ENCODE results near the gene GJC2.
A peak's percentile ranks its signal among the peaks of the same experiment; 100 is the strongest.

The GJC2 gene

DNA sequence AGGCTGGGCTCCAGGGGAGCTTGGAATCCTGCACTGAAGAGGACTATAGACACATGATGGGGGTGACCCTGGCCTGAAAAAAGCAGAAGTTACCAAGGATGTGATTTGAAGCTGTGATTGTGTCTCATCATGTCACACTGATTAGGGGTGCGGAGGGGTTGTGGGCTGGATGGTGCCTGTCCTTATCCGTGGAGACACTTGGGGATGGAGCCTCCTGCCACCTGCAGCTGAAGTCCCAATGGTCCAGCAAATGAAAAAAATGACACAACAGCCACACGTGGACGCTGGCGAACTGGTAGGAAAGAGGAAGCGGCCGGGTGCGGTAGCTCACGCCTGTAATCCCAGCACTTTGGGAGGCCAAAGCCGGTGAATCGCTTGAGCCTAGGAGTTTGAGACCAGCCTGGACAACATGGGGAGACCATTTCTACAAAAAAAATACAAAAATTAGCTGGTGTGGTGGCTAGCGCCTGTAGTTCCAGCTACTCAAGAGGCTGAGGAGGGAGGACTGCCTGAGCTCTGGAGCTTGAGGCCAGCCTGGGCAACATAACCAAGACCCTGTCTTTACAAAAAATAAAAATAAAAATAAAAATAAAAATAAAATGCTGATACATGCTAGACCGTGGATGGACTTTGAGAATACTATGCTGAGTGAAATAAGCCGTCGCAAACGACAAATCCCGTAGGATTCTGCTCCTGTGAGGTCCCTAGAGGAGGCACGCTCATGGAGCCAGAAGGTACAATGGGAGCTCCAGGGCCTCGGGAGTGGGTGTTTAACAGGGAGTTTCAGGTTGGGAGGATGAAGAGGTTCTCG lies 15.0 kb downstream of the GJC2 start:
- TF ChIP-seq, protein P1, sequence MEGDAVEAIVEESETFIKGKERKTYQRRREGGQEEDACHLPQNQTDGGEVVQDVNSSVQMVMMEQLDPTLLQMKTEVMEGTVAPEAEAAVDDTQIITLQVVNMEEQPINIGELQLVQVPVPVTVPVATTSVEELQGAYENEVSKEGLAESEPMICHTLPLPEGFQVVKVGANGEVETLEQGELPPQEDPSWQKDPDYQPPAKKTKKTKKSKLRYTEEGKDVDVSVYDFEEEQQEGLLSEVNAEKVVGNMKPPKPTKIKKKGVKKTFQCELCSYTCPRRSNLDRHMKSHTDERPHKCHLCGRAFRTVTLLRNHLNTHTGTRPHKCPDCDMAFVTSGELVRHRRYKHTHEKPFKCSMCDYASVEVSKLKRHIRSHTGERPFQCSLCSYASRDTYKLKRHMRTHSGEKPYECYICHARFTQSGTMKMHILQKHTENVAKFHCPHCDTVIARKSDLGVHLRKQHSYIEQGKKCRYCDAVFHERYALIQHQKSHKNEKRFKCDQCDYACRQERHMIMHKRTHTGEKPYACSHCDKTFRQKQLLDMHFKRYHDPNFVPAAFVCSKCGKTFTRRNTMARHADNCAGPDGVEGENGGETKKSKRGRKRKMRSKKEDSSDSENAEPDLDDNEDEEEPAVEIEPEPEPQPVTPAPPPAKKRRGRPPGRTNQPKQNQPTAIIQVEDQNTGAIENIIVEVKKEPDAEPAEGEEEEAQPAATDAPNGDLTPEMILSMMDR (IDR thresholded peaks at IDR 0.05; ENCODE audit: insufficient read depth, low read length, missing control alignments), result no peak
- ChIA-PET POLR2A (interaction anchor here (0.6 to 2.4 kb wide), 4 partner anchors 9 to 24 kb away, joined by 3 to 15 read pairs (median 4); partner anchors contain the start of gene GUK1), CTCF (interaction anchor here (0.6 to 5.0 kb wide), 21 partner anchors 8 to 350 kb away, joined by 3 to 53 read pairs (median 4); partner anchors contain the start of genes GJC2 and GUK1)
- peak overlapping the region; percentile 71 for H3K4me3 ChIP-seq (ENCODE audit: low read depth, low read length)
- DNase-seq (ENCODE audit: low read depth, low spot score), result no peak

DNA sequence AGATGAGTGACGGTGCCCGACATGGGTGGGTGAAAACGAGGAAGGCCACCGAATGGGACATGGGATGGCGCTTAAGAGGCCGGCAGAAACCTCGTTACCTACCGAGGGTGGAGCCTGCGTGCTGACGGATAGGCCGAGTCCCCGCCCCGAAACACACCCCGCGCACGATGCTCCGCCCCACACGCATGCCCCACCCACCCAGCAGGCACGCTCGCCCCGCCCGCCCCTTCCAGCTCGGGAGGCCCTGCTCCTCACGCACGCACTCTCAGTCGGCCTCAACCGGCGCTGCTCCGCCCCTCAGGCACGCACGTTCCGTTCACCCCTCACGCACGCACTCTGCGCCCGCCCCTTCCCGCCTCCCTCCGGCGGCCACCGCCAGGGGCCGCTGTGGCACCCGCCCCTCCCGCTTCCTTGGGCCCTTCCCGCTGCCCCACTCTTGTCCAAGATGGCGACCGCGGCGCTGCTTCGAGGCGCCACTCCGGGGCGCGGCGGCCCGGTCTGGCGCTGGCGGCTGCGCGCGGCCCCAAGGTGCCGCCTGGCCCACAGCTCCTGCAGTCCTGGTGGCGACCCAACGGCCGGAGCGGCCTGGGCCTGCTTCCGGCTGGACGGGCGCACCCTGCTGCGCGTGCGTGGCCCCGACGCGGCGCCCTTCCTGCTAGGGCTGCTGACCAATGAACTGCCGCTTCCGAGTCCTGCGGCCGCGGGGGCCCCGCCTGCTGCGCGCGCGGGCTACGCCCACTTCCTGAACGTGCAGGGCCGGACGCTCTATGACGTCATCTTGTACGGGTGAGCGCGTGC lies 15.8 kb downstream of the GJC2 start, which contains the start of gene IBA57:
IBA57 (plus strand) TSS at position 433 of the 798 bp plus-strand sequence; CDS start at position 446, 13 bp downstream.
- CTCF ChIA-PET, result interaction anchor here (0.6 to 5.0 kb wide), 26 partner anchors 9 to 689 kb away, joined by 3 to 53 read pairs (median 3); partner anchors contain the start of genes GJC2 and GUK1
- TF ChIP-seq, protein P1 (IDR thresholded peaks at IDR 0.05; ENCODE audit: insufficient read depth, low read length, missing control alignments), result peak; percentile 99
- DNase-seq (ENCODE audit: low read depth, low spot score), result peak; percentile 91
- H3K4me3 ChIP-seq (ENCODE audit: low read depth, low read length), result peak within 1 kb of the TSS; percentile 73
- POLR2A ChIA-PET, result interaction anchor here (0.6 to 2.4 kb wide), 9 partner anchors 9 to 1585 kb away, joined by 3 to 15 read pairs (median 3); partner anchors contain the start of gene GUK1

DNA sequence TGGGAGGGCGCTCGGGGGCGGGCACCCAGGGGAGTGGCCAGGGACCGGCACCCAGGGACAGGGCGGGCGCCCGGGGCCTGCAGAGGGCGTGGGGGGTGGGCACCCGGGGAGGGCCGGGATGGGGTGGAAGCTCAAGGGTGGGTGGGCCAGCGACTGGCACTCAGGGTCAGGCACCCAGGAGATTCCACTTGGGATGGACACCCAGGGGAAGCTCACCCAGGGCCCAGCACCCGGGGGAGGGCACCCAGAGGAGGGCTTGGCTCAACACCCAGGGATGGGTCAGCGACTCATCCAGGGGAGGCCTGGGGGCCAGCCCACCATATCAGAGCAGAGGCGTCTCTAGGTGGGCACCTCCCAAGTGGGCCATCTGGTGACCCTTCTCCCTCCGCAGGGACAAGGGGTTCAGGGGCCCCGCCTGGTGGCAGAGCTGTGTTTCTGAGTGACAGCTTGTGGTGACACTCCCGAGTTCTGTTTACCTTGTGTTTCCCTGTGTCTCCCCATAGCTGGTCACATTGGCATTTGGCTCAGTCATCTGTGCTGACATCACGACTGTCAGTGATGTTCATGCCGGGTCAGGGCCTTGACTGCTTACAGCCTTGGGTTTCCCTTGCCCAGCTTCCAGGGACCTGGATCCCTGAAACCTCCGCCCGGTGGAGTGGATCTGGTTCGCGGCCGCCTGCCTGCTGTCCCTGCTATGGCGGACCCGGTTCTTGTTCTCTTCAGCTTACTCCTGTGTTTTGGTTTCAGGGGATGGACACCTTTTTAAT lies 16.6 kb downstream of the GJC2 start:
- TF ChIP-seq, protein P1 (IDR thresholded peaks at IDR 0.05; ENCODE audit: insufficient read depth, low read length, missing control alignments), result peak; percentile 44
- ChIA-PET POLR2A (interaction anchor here (0.7 to 2.4 kb wide), 5 partner anchors 11 to 1585 kb away, joined by 3 to 15 read pairs (median 3); partner anchors contain the start of gene GUK1), CTCF (interaction anchor here (0.6 to 5.0 kb wide), 18 partner anchors 8 to 690 kb away, joined by 3 to 53 read pairs (median 4); partner anchors contain the start of genes GJC2 and GUK1)
- H3K4me3 ChIP-seq (ENCODE audit: low read depth, low read length), result peak overlapping the region; percentile 73
- DNase-seq (ENCODE audit: low read depth, low spot score), result no peak

DNA sequence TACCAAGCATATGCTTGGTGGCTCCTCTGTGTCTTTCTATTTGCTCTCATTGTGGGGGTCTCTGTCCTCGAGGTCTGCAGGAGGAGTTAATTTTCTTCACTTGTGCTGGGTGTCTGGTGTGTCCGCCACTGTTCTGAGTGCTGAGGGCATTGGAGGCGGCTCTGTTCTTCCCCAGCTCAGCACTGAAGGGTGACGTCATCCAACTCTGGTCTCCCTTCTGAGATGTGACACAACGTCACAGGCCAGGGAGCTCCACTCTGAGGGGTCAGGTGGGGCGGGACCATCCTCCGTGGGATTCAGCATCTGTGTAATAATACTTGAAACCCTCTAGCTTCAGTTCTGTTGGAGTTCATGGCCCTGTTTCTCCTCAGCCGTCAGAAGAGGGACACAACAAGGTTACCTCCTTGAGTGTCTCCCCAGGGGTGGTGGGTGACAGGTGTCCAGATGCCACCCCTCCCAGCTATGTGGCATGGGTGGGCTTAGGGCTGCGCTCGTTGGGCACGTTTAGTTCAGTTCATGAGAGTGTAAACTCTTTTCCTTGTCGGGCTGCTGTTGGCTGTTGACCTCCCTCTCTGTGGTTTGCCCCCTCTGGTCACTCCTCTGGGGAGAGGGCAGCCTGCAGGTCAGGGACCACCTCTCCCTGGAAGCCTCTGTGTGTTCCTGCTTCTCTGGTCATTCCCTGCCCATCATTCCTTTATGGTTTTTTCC lies 19.0 kb downstream of the GJC2 start:
- TF ChIP-seq, protein P1 (IDR thresholded peaks at IDR 0.05; ENCODE audit: insufficient read depth, low read length, missing control alignments), result no peak
- POLR2A ChIA-PET, result no interaction called here
- CTCF ChIA-PET, result interaction anchor here (0.8 to 4.5 kb wide), 3 partner anchors 10 to 171 kb away, joined by 3 to 47 read pairs (median 6); no protein-coding TSS in a partner anchor

DNA sequence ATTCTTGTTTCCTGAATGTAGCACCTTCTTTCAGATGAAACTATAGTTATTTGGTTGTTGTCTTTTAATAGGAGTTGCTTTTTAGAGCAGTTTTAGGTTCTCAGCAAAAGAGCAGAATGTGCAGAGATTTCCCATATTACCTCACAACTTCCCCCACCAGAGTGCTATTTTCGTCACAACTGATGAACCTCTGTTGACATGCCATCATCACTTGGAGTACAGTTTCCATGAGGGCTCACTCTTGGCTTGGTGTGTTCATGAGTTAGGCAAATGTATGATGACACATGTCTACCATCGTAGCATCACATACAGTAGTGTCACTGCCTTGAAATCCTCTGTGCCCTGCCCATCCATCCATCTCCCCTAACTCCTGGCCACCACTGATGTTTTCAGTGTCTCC lies 19.6 kb downstream of the GJC2 start:
- POLR2A ChIA-PET, result no interaction called here
- H3K4me3 ChIP-seq (ENCODE audit: low read depth, low read length), result no peak overlapping the region
- TF ChIP-seq, protein P1 (IDR thresholded peaks at IDR 0.05; ENCODE audit: insufficient read depth, low read length, missing control alignments), result no peak
- DNase-seq (ENCODE audit: low read depth, low spot score), result no peak
- CTCF ChIA-PET, result interaction anchor here (1.7 kb wide), 1 partner anchor 38 kb away, joined by 6 read pairs; no protein-coding TSS in a partner anchor

More for the DNA sequence above, 19.0 kb downstream of the GJC2 start:
- H3K4me3 ChIP-seq (ENCODE audit: low read depth, low read length), result no peak overlapping the region
- no peak for DNase-seq (ENCODE audit: low read depth, low spot score)
